GM18498 (cell line): Measurements from ENCODE around the gene AGA.

Source experiments
- ATAC-seq: cut with Tn5 transposase; IDR thresholded peaks from one replicate; pipeline ENCODE4 v1.9.1; 2021; ENCODE audit warnings: mild to moderate bottlenecking, moderate library complexity; ENCODE audit not compliant: unreplicated experiment

AGA gene

DNA sequence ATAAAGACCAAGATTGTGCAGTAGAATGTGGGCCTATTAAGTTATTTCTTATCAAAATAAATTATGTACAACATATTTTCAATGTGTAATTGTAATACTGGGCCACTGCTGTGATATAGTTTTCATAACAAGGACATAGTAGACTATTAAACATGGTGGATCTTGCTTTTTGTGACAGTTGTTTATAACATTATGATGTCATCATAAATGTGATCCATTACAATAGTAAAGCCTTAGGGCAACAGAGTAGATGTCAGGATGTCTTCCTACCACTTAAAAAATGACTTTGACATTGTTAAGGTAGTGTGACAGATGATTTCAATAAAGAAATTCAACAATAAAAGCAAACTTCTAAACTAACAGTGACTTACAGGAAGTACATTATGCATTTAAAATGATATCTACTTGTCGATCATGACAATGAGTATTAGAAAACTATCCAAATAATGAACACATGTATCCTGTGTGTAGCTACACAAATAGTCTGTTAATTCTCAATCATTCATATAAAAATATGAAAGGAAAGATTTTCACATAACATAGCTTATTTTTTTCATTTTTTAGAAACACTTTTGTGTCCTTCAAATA, 5.3 kb upstream of the AGA start:
- ATAC-seq: no peak

DNA sequence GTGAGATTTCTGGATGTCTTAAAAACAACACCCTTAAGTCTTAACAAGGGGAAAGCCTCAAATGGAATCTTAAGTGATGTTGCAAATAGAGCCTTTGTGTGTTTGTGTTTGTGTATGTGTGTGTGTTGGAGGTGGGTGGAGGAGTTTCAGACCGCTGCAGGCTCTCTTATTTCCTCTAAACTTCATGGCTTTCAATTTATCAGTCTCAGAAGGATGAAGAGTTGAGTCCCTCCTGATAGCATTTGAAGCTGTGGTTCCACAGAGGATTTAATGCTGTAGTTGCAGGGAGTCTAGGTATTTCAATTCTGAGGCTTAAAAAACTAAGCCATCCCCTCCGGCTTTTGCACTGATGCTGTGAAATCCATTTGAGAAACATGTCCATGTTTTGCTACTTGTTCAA, 4.3 kb upstream of the AGA start:
- ATAC-seq: no peak

DNA sequence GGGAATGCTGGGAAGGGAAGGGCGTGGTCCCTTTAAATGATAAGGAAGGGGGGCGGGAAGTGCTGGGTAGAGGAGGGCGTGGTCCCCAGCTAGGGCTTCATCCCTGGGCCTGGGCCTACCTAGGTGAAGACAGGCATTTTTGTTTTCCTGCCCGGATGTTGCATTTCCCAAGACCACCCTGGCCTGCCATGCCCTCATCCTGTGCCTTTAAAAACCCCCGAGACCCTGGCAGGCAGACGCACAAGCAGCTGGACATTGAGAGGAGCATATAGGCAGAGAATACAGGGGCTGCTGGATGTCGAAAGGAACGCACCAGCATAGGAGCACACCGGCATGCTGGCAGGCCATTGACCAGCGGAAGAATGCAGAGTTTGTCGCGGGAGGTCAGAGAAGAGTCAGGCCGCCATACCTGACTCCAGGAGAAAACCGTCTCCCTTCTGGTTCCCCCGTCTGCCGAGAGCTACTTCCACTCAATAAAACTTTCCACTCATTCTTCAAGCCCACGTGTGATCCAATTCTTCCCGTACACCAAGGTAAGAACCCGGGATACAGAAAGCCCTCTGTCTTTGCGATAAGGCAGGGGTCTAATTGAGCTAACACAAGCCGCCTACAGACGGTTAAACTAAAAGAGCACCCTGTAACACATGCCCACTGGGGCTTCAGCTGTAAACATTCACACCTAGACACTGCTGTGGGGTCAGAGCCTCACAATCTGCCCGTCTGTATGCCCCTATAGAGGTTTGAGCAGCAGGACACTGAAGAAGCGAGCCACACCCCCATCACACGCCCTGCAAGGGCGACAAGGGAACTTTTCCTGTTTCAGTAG, 2.9 kb upstream of the AGA start:
- ATAC-seq: no peak

DNA sequence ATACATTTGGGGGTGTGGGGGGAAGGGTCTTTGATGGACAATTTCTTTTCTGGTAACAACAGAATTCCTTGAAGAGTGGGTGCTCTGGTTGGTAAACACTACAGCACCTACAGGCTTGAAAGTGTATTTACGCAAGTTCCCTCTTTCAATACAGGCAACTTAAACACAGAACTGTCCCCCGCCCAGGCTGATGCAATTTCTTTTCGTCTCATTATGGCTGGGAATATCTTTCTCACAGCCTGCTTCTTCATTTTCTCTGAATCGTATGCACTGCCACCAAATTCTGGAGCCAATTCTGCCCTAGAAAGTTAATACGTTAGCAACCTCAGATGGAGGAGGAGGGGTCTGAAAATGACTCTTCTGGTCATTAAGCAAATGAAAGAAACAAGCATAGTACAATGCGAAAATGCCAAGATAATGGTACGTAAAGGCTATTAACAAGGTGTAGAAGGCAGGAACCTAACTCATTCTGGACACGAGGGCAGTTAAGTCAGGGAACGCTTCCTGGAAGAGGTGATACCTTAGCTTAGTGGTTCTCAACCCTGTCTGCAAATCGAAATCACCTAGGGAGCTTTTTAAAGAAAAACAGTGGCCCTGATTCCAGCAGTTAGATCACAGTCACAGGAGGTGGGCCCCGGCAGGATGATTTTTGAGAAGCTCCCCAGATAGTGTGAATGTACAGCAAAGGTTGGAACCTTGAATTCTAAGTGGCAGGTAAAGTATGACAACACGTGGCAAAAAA, 1.0 kb downstream of the AGA start:
- ATAC-seq: peak; percentile 26

DNA sequence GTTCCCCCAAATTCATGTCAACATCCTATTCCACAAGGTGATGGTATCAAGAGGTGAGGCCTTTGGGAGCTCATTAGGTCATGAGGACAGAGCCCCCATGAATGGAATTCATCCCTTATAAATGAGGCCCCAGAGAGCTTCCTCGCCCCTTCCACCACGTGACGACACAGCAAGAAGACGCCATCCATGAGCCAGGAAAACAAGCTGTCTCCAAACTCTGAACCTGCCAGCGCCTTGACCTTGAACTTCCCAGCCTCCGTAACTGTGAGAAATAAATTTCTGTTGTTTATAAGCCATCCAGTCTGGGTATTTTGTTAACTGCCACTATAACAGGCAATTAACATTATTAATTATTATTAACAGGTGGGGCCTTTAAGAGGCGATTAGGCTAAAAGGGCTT, 5.8 kb downstream of the AGA start:
- no peak for ATAC-seq

GRCh38 chr4:177434667-177435066, 7.6 kb downstream of the AGA start:
- no peak for ATAC-seq

GRCh38 chr4:177427192-177427591, 15.0 kb downstream of the AGA start:
- no peak for ATAC-seq

DNA sequence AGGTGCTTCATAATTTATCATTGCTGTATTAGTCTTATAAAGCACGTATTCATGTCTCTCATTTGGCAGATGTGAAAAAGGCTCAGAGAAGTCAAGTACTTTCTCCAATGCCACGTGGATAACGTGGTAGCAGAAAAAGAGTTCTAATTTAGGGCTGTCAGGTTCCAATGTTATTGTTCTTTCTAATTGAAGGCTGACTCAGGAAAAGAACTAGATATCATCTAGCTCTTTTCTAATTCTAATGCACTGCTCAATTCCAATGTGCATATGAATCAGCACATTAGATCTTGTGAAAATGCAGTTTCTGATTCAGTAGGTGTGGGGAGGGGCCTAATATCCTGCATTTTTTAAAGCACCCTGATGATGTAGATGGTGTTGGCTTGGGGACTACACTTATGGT, 22.8 kb downstream of the AGA start:
- ATAC-seq: no peak

- no peak for ATAC-seq
Observed at GRCh38 chr4:177413656-177414055, 28.6 kb downstream of the AGA start.

DNA sequence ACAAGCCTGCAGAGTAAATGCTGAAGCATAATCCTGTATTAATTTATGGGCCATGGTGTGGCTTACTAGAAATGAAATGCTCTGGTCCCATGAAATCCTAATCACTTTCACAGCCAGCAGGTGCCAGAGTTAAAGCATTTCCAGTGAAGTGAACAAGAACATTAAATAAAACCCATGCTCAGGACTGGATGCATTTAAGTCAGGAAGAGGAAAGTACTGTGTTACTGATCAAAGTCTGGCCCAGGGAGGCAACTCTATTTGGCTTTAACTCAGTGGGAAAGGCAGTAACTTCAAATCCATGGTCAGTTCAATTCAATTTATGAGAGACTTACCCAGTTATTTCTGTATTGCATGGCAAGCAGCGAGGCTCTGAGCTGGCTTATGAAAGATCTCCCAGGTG, 29.2 kb downstream of the AGA start:
- no peak for ATAC-seq

DNA sequence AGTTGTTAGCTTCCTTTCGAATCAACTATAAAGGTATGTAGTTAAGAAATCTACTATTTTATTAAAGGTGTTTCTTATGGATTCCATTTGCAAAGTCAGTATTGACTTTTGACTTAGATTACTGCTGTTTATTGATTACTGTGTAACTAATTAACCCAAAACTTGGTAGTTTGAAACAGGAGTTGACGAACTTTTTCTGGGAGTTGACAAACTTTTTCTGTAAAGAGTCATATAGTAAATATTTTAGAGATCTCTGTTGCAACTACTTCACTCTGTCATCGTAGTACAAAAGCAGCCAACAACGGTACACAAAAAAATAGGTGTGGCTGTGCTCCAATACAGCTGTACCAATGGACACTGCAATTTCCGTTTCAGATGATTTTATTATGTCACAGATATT, 30.2 kb downstream of the AGA start:
- no peak for ATAC-seq

GRCh38 chr4:177410566-177410965, 31.7 kb downstream of the AGA start:
- ATAC-seq: no peak

DNA sequence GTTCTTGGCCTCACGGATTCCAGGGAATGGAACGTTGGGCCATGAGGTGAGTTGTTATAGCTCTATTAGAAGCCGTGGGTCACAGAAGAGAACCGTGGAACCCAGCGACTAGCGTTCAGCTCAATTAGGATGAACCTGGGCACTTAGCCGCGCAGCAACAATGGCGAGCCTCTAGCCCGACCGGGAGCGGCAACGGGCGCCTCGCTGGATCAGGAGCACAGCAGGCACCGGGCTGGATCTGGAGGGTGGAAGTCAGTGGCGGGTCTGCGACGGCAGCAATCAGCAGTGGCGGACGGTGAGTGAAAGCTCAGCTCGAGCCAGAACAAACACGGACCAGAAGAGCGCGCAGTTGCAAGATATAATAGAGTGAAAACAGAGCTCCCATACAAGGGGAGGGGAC, 34.2 kb downstream of the AGA start:
- no peak for ATAC-seq

DNA sequence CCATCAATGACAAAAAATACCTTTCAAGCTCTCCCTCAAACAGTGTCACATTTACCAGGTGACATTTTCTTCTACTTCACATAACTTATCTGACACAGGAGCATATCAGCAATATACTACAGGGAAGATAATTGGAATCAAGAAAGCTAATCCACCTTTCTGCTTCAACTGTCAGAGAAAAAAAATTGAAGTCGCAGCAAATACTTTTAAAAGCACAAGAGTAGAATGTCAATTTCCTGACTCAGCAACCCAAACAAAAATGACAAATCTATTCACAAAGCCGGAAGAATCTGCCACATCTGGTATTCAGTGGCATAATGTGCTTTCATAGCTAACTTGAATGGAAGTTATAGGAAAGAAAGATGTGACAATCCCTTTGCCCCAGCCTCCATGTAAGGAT, 36.7 kb downstream of the AGA start:
- ATAC-seq: no peak

DNA sequence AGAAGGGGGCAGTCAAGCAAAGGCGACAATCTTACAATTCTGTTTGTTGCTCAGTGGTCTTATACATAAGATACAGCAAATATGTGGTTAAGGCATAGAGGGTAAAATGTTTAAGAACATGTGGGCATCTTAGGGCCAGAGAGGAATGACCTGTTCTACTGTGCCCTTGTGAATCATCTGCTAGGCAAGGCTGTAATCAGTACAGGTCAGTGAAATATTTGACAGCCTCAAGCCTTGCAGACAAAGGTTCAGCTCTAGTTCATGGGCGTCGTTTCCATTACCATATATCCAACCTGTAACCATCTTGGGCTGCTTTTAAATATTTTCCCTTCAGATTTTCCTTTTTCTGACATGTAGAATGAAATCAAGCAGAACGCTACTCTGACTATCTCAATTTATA, 37.3 kb downstream of the AGA start:
- no peak for ATAC-seq

- no peak for ATAC-seq
Observed at GRCh38 chr4:177404342-177404741, 37.9 kb downstream of the AGA start.

DNA sequence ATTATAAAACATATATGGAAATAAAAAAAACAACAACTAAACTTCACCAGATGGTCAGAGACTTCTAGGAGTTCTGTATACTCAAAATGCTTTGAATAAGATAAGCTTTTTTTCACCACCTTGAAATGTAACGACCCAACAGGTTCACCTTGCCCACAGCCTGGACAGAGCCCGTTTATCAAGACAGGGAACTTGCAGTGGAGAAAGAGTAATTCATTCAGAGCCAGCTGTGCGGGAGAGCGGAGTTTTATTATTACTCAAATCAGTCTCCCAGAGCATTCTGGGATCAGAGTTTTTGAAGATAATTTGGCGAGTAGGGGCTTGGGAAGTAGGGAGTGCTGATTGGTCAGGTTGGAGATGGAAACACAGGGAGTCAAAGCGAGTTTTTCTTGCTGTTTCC, 38.5 kb downstream of the AGA start:
- ATAC-seq: no peak

GRCh38 chr4:177401658-177402273, 40.5 kb downstream of the AGA start:
- no peak for ATAC-seq

DNA sequence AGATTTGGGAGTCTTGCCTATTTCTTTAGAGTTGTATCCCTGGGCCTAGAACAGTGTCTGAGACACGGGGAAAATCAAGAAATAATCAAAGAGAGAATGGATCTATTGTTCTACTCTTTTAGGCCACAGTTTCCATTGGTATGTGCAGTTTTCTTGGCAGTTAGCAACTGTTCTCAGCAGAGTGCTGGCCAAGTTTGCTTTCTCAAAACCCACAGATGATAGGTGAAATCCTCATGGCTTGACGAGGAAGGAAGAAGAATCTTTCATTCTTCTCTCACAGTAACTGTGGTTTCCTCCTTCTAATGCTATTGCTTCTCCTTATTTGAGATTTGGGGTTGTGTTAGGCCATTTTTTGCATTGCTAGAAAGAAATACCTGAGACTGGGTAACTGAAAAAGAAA, 42.2 kb downstream of the AGA start:
- no peak for ATAC-seq

- no peak for ATAC-seq
Observed at GRCh38 chr4:177396352-177396751, 45.9 kb downstream of the AGA start.

- ATAC-seq: peak; percentile 80
Observed at GRCh38 chr4:177393236-177393635, 49.0 kb downstream of the AGA start.

DNA sequence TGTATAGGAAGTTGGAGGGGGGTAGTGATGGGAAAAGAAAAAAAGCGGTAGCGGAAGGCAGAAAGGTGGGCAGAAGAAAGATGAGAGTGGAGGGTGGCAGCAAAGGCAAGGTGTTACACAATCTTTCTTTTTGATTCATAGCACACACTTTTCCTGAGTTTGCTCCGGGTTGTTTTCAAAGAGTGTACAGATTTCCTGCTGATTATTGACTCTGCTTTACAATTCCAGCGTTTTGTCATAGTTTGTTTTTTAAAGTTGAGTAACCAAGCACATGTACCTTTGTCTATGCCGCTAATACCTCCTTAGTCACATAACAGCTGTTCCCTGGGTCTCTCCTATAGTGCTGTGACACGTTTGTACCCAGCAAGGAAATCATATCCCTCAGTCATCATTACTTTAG, 50.3 kb downstream of the AGA start:
- ATAC-seq: no peak
